Neutrophil (primary cell): Measurements from ENCODE around the gene CCNK.

Source experiments
- H3K27ac ChIP-seq: fragments of 200-600 bp; sonication (generic); 2 replicates; pipeline ENCODE4 v1.5.1; 2016; ENCODE audit warnings: mild to moderate bottlenecking, moderate library complexity
- H3K27me3 ChIP-seq: fragments of 200-600 bp; sonication (generic); 2 replicates; pipeline ENCODE4 v1.6.0; 2016; ENCODE audit warnings: mild to moderate bottlenecking
- H3K36me3 ChIP-seq: fragments of 200-600 bp; sonication (generic); 2 replicates; pipeline ENCODE4 v1.5.1; 2017
- H3K4me1 ChIP-seq, 2 experiments: fragments of 200-600 bp in 1 of 2; sonication (generic) in 1 of 2; 1 replicate in 1 of 2; 2 replicates in 1 of 2; pipeline versions ENCODE4 v1.5.1 to v1.6.1; 2013 to 2016; ENCODE audit warnings: low read depth in 1 of 2, low read length in 1 of 2, mild to moderate bottlenecking in 1 of 2, moderate library complexity in 1 of 2; ENCODE audit not compliant: control insufficient read depth in 1 of 2, insufficient read depth in 1 of 2
- H3K4me3 ChIP-seq, 2 experiments: fragments of 200-600 bp in 1 of 2; sonication (generic) in 1 of 2; 1 replicate in 1 of 2; 2 replicates in 1 of 2; pipeline ENCODE4 v1.5.1; 2013 to 2016; ENCODE audit warnings: low read depth in 1 of 2, low read length in 1 of 2, mild to moderate bottlenecking in 1 of 2, moderate library complexity in 1 of 2
- H3K9me3 ChIP-seq: fragments of 200-600 bp; sonication (generic); 2 replicates; pipeline ENCODE4 v1.5.1; 2016
- CTCF ChIP-seq: fragments of 200-600 bp; sonication (generic); IDR thresholded peaks from 2 replicates; pipeline ENCODE4 v1.5.1; 2016; ENCODE audit warnings: antibody characterized with exemption

Gene CCNK

GRCh38 chr14:99524804-99525698 lies 43.8 kb downstream of the CCNK start:
- Histone ChIP-seq H3K27ac (no peak overlapping the region), H3K4me3 (no peak overlapping the region), H3K4me1 (no peaks in the 10 kb centered on the region), H3K9me3 (no peaks in the 10 kb centered on the region), H3K36me3 (no peaks in the 10 kb centered on the region), H3K27me3 (no peaks in the 10 kb centered on the region)
- no peak for TF ChIP-seq CTCF

DNA sequence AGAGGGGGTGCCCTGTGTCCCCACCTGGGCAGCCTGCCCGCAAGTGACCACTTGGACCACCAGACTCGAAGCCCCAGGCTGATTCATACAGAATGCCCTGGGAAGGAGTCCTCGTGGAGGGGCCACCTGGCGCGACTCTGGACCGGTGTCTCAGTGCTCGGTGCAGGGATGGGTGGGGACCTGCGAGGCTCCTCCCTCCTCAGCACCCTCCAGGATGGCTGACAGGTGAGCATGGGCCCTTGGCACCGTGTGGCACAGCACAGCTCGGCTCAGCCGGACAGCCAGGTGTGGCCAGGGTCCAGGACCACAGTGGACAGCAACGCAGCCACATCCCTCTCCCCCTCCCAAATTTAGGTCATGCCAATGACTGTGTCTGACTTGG lies 44.5 kb downstream of the CCNK start:
- no peaks in the 10 kb centered on the region for H3K36me3 ChIP-seq
- H3K4me1 ChIP-seq: no peaks in the 10 kb centered on the region
- H3K27ac ChIP-seq: no peak overlapping the region
- H3K27me3 ChIP-seq: no peaks in the 10 kb centered on the region
- TF ChIP-seq CTCF: no peak
- no peaks in the 10 kb centered on the region for H3K9me3 ChIP-seq
- H3K4me3 ChIP-seq: no peak overlapping the region

DNA sequence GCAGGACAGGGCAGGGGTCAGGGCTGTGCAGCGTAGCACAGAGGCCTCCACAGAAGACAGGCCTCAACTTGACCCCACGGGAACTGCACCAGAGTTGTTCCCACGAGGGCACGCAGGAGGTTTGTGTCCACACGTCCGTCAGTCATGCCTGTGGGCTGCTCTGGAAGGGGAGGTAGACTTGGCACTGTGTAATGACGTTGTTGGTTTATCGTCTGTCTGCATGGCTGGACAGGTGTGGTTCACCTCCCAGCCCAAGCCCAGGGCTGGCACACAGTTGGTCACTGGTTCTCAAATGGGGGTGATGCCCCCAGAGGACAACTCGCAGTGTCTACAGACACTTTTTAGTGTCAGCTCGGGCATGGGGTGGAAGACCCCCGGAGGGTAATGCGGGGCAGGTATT lies 45.8 kb downstream of the CCNK start:
- no peak for TF ChIP-seq CTCF
- Histone ChIP-seq H3K4me3 (no peak overlapping the region), H3K27me3 (no peaks in the 10 kb centered on the region), H3K9me3 (no peaks in the 10 kb centered on the region), H3K36me3 (no peaks in the 10 kb centered on the region), H3K27ac (no peak overlapping the region), H3K4me1 (no peaks in the 10 kb centered on the region)

DNA sequence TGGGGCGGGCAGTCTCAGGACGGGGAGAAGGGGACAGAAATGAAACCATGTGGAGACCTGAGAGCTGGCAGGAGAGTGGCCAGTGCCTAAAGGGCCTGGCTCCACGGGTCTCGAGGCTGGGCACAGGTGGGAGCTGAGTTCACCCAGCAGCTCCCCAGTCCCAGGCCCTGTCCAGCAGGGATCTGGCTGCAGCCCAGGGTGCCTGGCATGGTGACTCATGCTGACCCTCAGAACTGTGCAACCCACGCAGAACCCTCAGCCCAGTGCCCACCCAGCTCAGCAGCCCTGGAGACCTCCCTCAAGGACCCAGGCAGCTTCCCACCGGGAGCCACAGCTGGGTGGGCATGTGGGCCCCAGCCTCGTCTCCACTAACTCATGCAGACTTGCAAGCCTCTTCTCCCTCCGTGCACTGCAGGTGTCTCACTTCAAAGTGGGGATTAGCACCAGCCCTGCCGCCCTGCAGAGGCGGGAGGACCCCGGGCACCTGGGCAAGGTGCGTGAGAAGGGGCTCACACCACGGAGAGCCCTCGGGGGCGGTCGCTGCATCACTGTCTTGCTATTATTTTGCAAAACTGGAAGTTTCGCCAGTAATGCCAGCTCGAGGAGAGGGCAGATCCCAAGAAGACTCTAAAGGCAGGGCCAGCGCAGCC lies 46.3 kb downstream of the CCNK start:
- H3K27ac ChIP-seq: no peak overlapping the region
- H3K9me3 ChIP-seq: no peaks in the 10 kb centered on the region
- no peak overlapping the region for H3K4me3 ChIP-seq
- no peaks in the 10 kb centered on the region for H3K36me3 ChIP-seq
- no peaks in the 10 kb centered on the region for H3K27me3 ChIP-seq
- no peak for TF ChIP-seq CTCF
- no peaks in the 10 kb centered on the region for H3K4me1 ChIP-seq

- Histone ChIP-seq H3K4me3 (no peak overlapping the region), H3K4me1 (no peaks in the 10 kb centered on the region), H3K27ac (no peak overlapping the region), H3K36me3 (no peaks in the 10 kb centered on the region), H3K9me3 (no peaks in the 10 kb centered on the region), H3K27me3 (no peaks in the 10 kb centered on the region)
- TF ChIP-seq CTCF: no peak
These were observed 48.7 kb downstream of the CCNK start for GRCh38 chr14:99529899-99530298.
